NB4 (cell line): Measurements from ENCODE around the gene RPS6KA5.

ENCODE experiments used
- CTCF ChIP-seq: IDR thresholded peaks from one replicate; pipeline ENCODE4 v1.5.1; 2012; ENCODE audit warnings: low read depth, low read length
- MYC ChIP-seq: IDR thresholded peaks from 2 replicates; pipeline ENCODE4 v1.6.1; 2011; ENCODE audit warnings: low read depth, low read length
- POLR2A ChIP-seq: IDR thresholded peaks from 2 replicates; pipeline ENCODE4 v1.6.1; 2011; ENCODE audit warnings: mild to moderate bottlenecking; ENCODE audit not compliant: insufficient read length; ENCODE audit errors: extremely low read depth
- TF ChIP-seq, protein P1 (sequence below): IDR thresholded peaks from 2 replicates; pipeline ENCODE4 v1.6.1; 2011; ENCODE audit warnings: low read depth, low read length

GRCh38 chr14:90905531-90905930, 154.9 kb downstream of the RPS6KA5 start:
- TF ChIP-seq POLR2A (no peak), CTCF (no peak), MYC (no peak)
- TF ChIP-seq, protein P1, sequence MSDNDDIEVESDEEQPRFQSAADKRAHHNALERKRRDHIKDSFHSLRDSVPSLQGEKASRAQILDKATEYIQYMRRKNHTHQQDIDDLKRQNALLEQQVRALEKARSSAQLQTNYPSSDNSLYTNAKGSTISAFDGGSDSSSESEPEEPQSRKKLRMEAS: no peak
